HCT116 (cell line): ENCODE data around the gene ACER3. TPM values are rescaled to one million over a fixed set of nuclear protein-coding genes. Genes with fewer than 3 reads are reported as not detected.

Experiments used
- ATAC-seq: fragments of 200-7000 bp; cut with Tn5 transposase; 2 replicates; pipeline ENCODE4 v1.9.1; 2020; ENCODE audit warnings: mild to moderate bottlenecking, moderate library complexity
- BruUV-seq: library from RNA; stranded (reverse); fragments of 400-500 nt; replicated peaks from 2 replicates; lab custom pipeline; 2021; lab: Mats Ljungman, UMichigan
- CTCF ChIA-PET: fragments of 300-600 bp; sonication (Branson Sonifier 250); formaldehyde crosslinking; loops from one replicate; lab custom pipeline; 2021; ENCODE audit warnings: antibody characterized with exemption; lab: Charles Lee
- POLR2A ChIA-PET: fragments of 300-600, 350-600 bp; sonication (Branson Sonifier 250); formaldehyde crosslinking; loops from one replicate; lab custom pipeline; 2021; ENCODE audit warnings: antibody characterized with exemption; lab: Charles Lee
- RAD21 ChIA-PET, 2 experiments: fragments of 300-600 bp; sonication (Branson Sonifier 250); formaldehyde crosslinking; loops; one replicate each; lab custom pipeline; 2023; ENCODE audit warnings: low total read pairs in 2 of 2; ENCODE audit not compliant: uncharacterized antibody in 2 of 2, unreplicated experiment in 2 of 2, low non-redundant PET in 1 of 2; lab: Charles Lee
- DNase-seq: peaks from one replicate; pipeline ENCODE4 v3.0.0-alpha.2; 2010; ENCODE audit warnings: low read depth, low spot score
- H2AFZ ChIP-seq: fragments of 200-600 bp; shearing (Covaris generic), sonication (generic); 2 replicates; pipeline ENCODE4 v1.6.1; 2017; ENCODE audit warnings: low read depth, mixed run types, mixed read lengths, antibody characterized with exemption, low read length; ENCODE audit not compliant: poor library complexity, severe bottlenecking
- H3K27ac ChIP-seq: 2 replicates; pipeline ENCODE4 v1.5.1; 2012; ENCODE audit warnings: low read depth, low read length
- H3K27me3 ChIP-seq: fragments of 200-600 bp; sonication (generic); 2 replicates; pipeline ENCODE4 v1.6.1; 2016; ENCODE audit warnings: mixed run types, low read length, mixed read lengths; ENCODE audit not compliant: insufficient read depth
- H3K36me3 ChIP-seq, 2 experiments: fragments of 200-500 bp in 1 of 2; fragments of 200-600 bp in 1 of 2; sonication (Bioruptor generic) in 1 of 2; sonication (generic) in 1 of 2; 2 replicates each; pipeline versions ENCODE4 v1.5.1 to v1.6.1; 2014 to 2016; ENCODE audit warnings: low read length in 2 of 2, inconsistent platforms in 1 of 2, mixed read lengths in 1 of 2, mixed run types in 1 of 2; ENCODE audit not compliant: insufficient read depth in 2 of 2, control insufficient read depth in 1 of 2
- H3K4me1 ChIP-seq, 2 experiments: fragments of 200-600 bp in 1 of 2; sonication (generic) in 1 of 2; 2 replicates each; pipeline versions ENCODE4 v1.5.1 to v1.6.1; 2012 to 2017; ENCODE audit warnings: low read length in 2 of 2, inconsistent platforms in 1 of 2, mild to moderate bottlenecking in 1 of 2, mixed read lengths in 1 of 2, mixed run types in 1 of 2, moderate library complexity in 1 of 2; ENCODE audit not compliant: insufficient read depth in 2 of 2, control insufficient read depth in 1 of 2
- H3K4me2 ChIP-seq: fragments of 200-600 bp; sonication (generic); 2 replicates; pipeline ENCODE4 v1.6.1; 2017; ENCODE audit warnings: mixed run types, low read length, mixed read lengths
- H3K4me3 ChIP-seq, 2 experiments: fragments of 200-600 bp in 1 of 2; sonication (generic) in 1 of 2; replicated peaks in 1 of 2; 2 replicates each; pipeline ENCODE4 v1.5.1; 2011 to 2016; ENCODE audit warnings: low read length in 2 of 2, control low read depth in 1 of 2, low read depth in 1 of 2, mild to moderate bottlenecking in 1 of 2, mixed read lengths in 1 of 2, mixed run types in 1 of 2
- H3K79me2 ChIP-seq: fragments of 200-600 bp; sonication (generic); 2 replicates; pipeline ENCODE4 v1.6.1; 2017; ENCODE audit warnings: mild to moderate bottlenecking, mixed run types, low read length, moderate library complexity, mixed read lengths; ENCODE audit not compliant: insufficient read depth
- H3K9ac ChIP-seq: fragments of 200-600 bp; sonication (generic); 2 replicates; pipeline ENCODE4 v1.6.1; 2016; ENCODE audit warnings: low read length, mixed read lengths
- H3K9me2 ChIP-seq: fragments of 200-600 bp; sonication (generic), shearing (Covaris generic); 2 replicates; pipeline ENCODE4 v1.6.1; 2017; ENCODE audit warnings: mixed run types, mild to moderate bottlenecking, moderate library complexity; ENCODE audit not compliant: insufficient read depth
- H3K9me3 ChIP-seq, 2 experiments: fragments of 200-500 bp in 1 of 2; fragments of 200-600 bp in 1 of 2; sonication (Bioruptor generic) in 1 of 2; sonication (generic) in 1 of 2; 2 replicates each; pipeline ENCODE4 v1.6.1; 2014 to 2017; ENCODE audit warnings: low read length in 2 of 2, mixed read lengths in 2 of 2, inconsistent platforms in 1 of 2, low read depth in 1 of 2, mild to moderate bottlenecking in 1 of 2, mixed run types in 1 of 2, moderate library complexity in 1 of 2; ENCODE audit not compliant: control insufficient read depth in 1 of 2, insufficient read depth in 1 of 2
- H4K20me1 ChIP-seq: fragments of 200-600 bp; sonication (generic), shearing (Covaris generic); 2 replicates; pipeline ENCODE4 v1.6.1; 2017; ENCODE audit warnings: mixed run types, mild to moderate bottlenecking, moderate library complexity; ENCODE audit not compliant: insufficient read depth
- CBX3 ChIP-seq: IDR thresholded peaks from 2 replicates; pipeline ENCODE4 v1.6.1; 2012; ENCODE audit warnings: low read depth
- CTCF ChIP-seq, 3 experiments: fragments of 200-600 bp in 1 of 3; sonication (generic) in 1 of 3; IDR thresholded peaks in 2 of 3; conservative IDR thresholded peaks in 1 of 3; 2 replicates each; pipeline ENCODE4 v1.5.1; 2012 to 2017; ENCODE audit warnings: low read depth in 2 of 3, low read length in 2 of 3, antibody characterized with exemption in 1 of 3, borderline replicate concordance in 1 of 3, control low read depth in 1 of 3, mild to moderate bottlenecking in 1 of 3, mixed read lengths in 1 of 3, mixed run types in 1 of 3, moderate library complexity in 1 of 3; ENCODE audit not compliant: insufficient read depth in 1 of 3
- EGR1 ChIP-seq: IDR thresholded peaks from 2 replicates; pipeline ENCODE4 v1.6.1; 2012; ENCODE audit warnings: low read depth
- ELF1 ChIP-seq: IDR thresholded peaks from 2 replicates; pipeline ENCODE4 v1.6.1; 2012; ENCODE audit warnings: low read depth, borderline replicate concordance
- EZH2phosphoT487 ChIP-seq: fragments of 200-600 bp; IDR thresholded peaks from 2 replicates; pipeline ENCODE4 v1.6.1; 2018; ENCODE audit warnings: antibody characterized with exemption, borderline replicate concordance
- FOSL1 ChIP-seq: IDR thresholded peaks from 2 replicates; pipeline ENCODE4 v1.6.1; 2012; ENCODE audit warnings: low read depth
- JUND ChIP-seq: IDR thresholded peaks from 2 replicates; pipeline ENCODE4 v1.6.1; 2012
- POLR2A ChIP-seq: IDR thresholded peaks from 2 replicates; pipeline ENCODE4 v1.7.0; 2011; ENCODE audit warnings: borderline replicate concordance; ENCODE audit not compliant: insufficient read depth, insufficient read length; ENCODE audit errors: extremely low read depth
- POLR2AphosphoS5 ChIP-seq: IDR thresholded peaks from 2 replicates; pipeline ENCODE4 v1.6.1; 2011; ENCODE audit warnings: mild to moderate bottlenecking, low read depth, low read length, moderate library complexity
- REST ChIP-seq: IDR thresholded peaks from 2 replicates; pipeline ENCODE4 v1.6.1; 2012; ENCODE audit warnings: low read depth
- TCF7L2 ChIP-seq: IDR thresholded peaks from 2 replicates; pipeline ENCODE4 v1.7.0; 2011; ENCODE audit warnings: borderline replicate concordance, inconsistent platforms; ENCODE audit not compliant: insufficient read depth, insufficient read length; ENCODE audit errors: extremely low read depth
- YY1 ChIP-seq: IDR thresholded peaks from 2 replicates; pipeline ENCODE4 v1.6.1; 2011; ENCODE audit warnings: low read length, low read depth, moderate library complexity, mild to moderate bottlenecking; ENCODE audit not compliant: insufficient replicate concordance; ENCODE audit errors: extremely low read depth
- ZBTB33 ChIP-seq: IDR thresholded peaks from 2 replicates; pipeline ENCODE4 v1.6.1; 2011; ENCODE audit warnings: mild to moderate bottlenecking, low read length, moderate library complexity; ENCODE audit not compliant: insufficient replicate concordance; ENCODE audit errors: extremely low read depth
- ZFX ChIP-seq: fragments of 450-650 bp; IDR thresholded peaks from 2 replicates; pipeline ENCODE4 v1.6.1; 2017
- ZNF274 ChIP-seq: fragments of 200-500 bp; sonication (Bioruptor generic); IDR thresholded peaks from 2 replicates; pipeline ENCODE4 v1.6.1; 2014; ENCODE audit warnings: mild to moderate bottlenecking, low read depth, low read length, inconsistent platforms
- intact Hi-C: fragments of 100-400 bp; cut with micrococcal nuclease; formaldehyde crosslinking; loops from 2 replicates; pipeline ENCODE4 v1.10.0; 2022
- total RNA-seq: library from RNA; stranded (reverse); gene quantifications from one replicate; pipeline ENCODE4 v1.2.1, GENCODE V29; 2021; ENCODE audit not compliant: unreplicated experiment

The ACER3 gene
- total RNA-seq, 1 experiment from 2014 or later: 19.1 TPM

DNA sequence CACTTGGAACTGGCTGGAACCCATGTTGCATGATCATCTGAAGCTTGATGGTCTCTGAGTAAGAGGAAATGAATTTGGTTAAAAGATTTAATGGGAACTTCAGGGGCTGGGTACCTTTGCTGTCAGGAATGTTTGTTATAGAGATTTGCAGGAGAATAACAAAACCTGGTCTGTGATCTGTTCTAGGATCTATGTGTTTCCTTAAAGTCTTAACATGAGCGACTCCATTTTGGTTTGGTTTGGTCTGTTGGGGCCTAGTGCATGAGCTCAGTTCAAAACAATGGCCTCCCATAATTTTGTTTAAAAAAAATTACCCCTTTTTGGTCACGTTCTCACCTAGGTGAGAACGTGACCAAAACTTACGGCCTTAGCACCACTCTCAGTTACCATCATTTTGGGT, 49.5 kb upstream of the ACER3 start:
- Histone ChIP-seq H3K4me2 (no peak overlapping the region), H3K4me1 (peaks cover 0 to 3% of the 10 kb centered on the region in 2 experiments; a peak in 2 of 4 replicates), H3K9me2 (no peaks in the 10 kb centered on the region), H3K4me3 (no peak overlapping the region), H4K20me1 (no peaks in the 10 kb centered on the region), H3K79me2 (no peaks in the 10 kb centered on the region), H3K27ac (no peak overlapping the region), H3K27me3 (no peaks in the 10 kb centered on the region), H3K9ac (no peak overlapping the region), H3K9me3 (peaks cover 0 to 9% of the 10 kb centered on the region in 2 experiments; a peak in 2 of 4 replicates), H2AFZ (no peak overlapping the region), H3K36me3 (no peaks in the 10 kb centered on the region)
- ATAC-seq (no peak), DNase-seq (no peak)
- TF ChIP-seq YY1 (no peak), JUND (no peak), POLR2AphosphoS5 (no peak), FOSL1 (no peak), REST (no peak), EZH2phosphoT487 (no peak), CTCF (IDR thresholded peaks at IDR 0.05 in 2 of 3, conservative IDR thresholded peaks at IDR 0.05 in 1 of 3; ENCODE audit: borderline replicate concordance in 1 of 3, insufficient read depth in 1 of 3, low read depth in 2 of 3, low read length in 2 of 3) (no peak), POLR2A (no peak), ZBTB33 (no peak), EGR1 (no peak), ELF1 (no peak), TCF7L2 (no peak), CBX3 (no peak), ZFX (no peak), ZNF274 (no peak)
- ChIA-PET RAD21 (no interaction called here), POLR2A (no interaction called here), CTCF (interaction anchor here (1.4 kb wide), 1 partner anchor 109 kb away, joined by 5 read pairs; no protein-coding TSS in a partner anchor)
- intact Hi-C loops: loop anchor here (5.0 kb wide), 1 partner anchor 221 kb away; the partner anchor contains the start of gene B3GNT6
- no TSS peak for BruUV-seq
